Inferior parietal cortex (tissue), 1 donor: ENCODE results near the gene ACKR2.
A peak's percentile ranks its signal among the peaks of the same experiment; 100 is the strongest.
"Not testable (repeated sequence)": the region's sequence is repeated elsewhere in the genome, so short reads cannot be mapped to it uniquely, and the experiment has no call there.

Experiments used
- DNase-seq: peaks from one replicate; pipeline ENCODE4 v3.0.0-alpha.2; 2016; ENCODE audit errors: extremely low spot score

Gene ACKR2

GRCh38 chr3:42855547-42856380 lies 46.5 kb downstream of the ACKR2 start:
- DNase-seq: no peak

DNA sequence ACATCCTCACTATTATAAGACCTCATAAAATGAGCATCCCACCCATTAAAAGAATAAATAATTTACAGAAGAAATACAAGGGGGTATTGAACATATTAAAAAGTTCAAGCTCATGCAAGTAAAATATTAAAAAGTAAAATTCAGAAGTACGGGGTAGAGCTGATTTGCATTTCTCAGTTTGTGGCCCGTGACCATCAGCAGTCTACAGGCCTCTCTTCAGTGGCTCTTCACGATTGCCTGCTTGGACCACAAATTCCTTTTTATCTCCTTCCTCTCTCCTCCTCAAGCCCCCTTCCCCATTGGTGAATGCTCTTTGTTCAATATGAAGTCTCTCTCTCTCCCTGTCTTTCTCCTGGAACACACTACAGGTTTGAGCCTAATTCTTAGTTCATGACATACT lies 47.3 kb downstream of the ACKR2 start:
- no peak for DNase-seq

DNA sequence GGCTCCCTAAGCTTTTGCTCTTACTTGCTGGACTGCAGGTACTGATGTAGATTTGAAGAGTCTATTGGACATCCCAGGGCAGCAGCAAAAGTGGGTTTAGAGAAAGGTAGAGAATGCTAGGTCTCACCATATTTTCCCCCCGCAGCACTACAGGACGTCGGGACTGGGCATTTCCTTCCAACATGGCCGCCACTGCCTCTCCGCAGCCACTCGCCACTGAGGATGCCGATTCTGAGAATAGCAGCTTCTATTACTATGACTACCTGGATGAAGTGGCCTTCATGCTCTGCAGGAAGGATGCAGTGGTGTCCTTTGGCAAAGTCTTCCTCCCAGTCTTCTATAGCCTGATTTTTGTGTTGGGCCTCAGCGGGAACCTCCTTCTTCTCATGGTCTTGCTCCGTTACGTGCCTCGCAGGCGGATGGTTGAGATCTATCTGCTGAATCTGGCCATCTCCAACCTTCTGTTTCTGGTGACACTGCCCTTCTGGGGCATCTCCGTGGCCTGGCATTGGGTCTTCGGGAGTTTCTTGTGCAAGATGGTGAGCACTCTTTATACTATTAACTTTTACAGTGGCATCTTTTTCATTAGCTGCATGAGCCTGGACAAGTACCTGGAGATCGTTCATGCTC lies 55.2 kb downstream of the ACKR2 start:
- no peak for DNase-seq

DNA sequence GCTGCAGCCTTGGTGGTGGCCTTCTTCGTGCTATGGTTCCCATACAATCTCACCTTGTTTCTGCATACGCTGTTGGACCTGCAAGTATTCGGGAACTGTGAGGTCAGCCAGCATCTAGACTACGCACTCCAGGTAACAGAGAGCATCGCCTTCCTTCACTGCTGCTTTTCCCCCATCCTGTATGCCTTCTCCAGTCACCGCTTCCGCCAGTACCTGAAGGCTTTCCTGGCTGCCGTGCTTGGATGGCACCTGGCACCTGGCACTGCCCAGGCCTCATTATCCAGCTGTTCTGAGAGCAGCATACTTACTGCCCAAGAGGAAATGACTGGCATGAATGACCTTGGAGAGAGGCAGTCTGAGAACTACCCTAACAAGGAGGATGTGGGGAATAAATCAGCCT lies 56.0 kb downstream of the ACKR2 start:
- no peak for DNase-seq

DNA sequence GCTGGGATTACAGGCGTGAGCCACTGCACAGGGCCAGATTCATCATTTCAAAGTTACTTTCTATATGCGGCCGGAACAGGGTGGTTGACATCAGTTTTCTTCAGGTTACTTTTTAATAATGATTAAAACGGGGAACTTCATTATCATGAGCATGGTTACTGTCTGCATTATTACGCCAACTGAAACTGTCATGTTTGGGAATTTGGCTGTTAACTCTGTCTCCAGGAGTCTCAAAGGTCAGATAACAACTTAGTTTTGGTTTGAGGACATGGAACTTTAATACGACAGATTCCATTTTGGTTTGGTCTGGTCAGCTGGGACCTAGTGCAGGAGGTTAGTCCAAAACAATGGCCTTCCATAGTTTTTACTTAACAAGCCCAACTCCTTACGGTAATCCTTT lies 57.9 kb downstream of the ACKR2 start:
- no peak for DNase-seq

DNA sequence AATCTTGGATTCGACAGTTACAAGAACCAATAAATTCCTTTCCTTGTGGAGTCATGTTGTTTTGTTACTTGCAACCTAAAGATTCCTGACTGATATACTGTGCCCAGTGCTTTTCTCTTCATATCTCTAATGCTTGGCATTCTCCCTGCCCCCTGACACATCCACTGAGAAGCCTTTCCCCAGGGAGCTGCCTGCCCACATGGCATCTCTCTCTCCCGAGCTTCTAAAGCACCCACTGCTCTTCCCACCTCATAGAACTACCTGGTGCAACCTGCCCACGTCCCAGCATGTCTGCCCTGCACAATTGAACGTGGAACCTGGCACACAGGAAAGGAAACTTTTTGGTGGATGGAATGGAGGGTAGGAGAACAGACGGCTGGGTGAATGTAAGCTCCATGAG lies 59.6 kb downstream of the ACKR2 start:
- no peak for DNase-seq

DNA sequence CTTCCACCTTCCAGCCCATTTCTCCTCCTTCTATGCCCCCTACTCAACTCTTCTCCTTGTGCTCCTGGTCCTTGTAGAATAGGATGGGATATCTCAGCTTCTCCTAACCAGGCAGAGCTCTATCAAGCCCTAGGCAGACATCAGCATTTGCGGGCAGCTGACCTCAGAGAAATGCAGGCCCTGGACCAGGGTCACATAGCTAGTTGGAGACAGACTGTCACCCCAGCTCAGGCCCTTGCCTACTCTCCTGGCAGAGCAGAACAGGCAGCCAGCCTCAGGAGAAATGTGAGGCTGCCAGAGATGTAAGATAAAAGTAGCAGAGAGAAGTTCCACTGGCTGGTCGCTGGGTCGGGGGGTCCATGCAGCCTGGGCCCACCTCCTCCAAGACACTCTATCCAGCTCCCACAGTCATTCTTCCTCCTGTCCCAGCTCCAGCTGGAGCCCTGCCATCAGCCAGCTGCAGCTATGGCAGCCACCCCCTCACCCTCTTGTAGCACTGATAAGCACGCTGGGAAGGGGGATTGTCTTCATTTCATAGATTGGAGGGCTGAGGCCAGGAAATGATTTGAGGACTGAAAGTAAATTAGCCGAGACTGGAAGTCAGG lies 62.4 kb downstream of the ACKR2 start:
- no peak for DNase-seq

GRCh38 chr3:42872718-42873117 lies 63.5 kb downstream of the ACKR2 start:
- no peak for DNase-seq

GRCh38 chr3:42873221-42873982 lies 64.2 kb downstream of the ACKR2 start:
- DNase-seq: no peak

GRCh38 chr3:42874749-42875148 lies 65.5 kb downstream of the ACKR2 start:
- DNase-seq: no peak

GRCh38 chr3:42875325-42876151 lies 66.3 kb downstream of the ACKR2 start, which contains the start of gene CYP8B1:
Gene CYP8B1, minus strand, starts transcription at chr3:42875879. Its CDS starts 63 bp downstream, at chr3:42875816.
- DNase-seq: no peak

DNA sequence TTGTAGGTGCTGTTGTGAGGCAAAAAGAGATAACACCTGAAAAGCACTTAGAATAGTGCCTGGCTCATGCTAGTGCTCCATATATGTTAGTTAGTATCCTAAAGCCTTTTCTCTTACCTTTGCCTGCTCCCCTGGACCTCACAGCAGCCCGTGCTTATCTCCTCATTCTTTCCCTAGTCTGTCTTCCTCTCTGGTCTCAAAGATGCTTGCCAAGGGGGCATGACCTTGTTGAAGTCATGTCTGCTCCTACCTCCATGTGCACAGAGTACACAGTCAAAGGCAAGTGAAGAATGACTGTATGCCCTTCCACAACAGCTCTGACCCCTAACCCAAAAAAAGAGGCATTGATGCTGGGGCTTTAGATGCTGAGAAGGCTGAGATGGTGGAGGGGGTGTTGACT lies 67.2 kb downstream of the ACKR2 start:
- DNase-seq: no peak

DNA sequence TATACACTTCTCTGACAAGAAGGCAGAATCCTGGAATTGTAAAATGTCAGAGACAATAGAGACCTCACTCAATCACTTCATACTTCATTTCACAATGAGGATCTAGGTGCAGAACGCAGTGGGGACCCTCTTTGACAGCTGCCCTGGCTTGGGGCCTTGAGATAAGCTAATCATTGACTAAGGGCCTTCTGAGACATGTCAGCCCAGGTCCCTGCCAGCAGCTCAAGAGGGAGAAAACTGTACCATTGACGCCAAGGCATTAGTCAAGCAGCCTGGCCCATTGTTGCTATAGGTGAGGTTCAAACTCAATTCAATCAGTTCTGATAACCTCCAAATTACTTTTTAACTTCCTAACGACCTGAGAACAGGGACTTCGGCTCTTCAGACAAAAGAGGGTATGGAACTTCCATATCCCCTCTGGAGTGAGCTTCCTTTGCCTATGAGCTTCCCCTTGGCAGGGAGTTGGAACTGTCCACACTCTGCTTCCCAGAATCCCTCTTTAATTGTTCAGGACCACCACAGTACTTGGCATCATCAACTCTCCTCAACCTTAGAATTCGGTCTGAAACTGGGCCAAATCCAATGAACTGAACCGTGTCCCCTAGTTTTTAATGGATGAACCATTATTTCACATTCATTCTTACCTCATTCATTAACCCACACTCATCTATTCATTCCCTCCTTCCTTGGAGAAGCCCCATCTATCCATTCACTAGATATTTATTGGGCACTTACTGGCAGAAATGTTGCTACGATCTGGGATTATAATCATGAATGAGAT lies 67.9 kb downstream of the ACKR2 start:
- no peak for DNase-seq

DNA sequence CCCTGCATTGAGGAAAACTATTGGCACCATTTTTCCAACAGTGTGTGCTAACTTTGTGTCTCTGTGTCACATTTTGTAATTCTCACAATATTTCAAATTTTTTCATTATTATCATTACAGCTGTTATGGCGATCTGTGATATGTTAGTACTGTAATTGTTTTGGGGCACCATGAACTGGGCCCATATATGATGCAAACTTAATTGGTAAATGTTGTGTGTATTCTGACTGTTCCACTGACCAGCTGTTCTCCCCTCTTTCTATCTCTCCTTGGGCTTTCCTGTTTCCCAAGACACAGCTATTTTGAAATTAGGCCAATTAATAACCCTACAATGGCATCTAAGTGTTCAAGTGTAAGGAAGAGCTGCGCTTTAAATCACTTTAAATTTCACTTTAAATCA lies 68.6 kb downstream of the ACKR2 start:
- no peak for DNase-seq

DNA sequence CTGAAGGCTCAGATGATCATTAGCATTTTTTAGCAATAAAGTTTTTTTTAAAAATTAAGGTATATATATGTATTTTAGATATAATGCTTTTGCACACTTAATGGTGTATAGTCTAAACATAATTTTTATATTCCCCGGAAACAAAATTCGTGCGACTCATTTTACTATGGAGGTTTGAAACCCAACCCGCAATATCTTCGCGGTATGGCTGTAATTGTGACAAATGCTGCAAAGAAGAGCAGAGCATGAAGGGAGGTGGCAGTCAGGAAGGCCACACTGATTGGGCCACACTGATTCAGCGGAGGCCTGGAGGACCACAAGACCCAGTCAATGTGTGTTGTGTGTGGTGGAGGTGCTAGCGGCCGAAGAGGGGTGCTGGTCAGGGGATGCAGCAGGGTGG lies 70.9 kb downstream of the ACKR2 start:
- no peak for DNase-seq

DNA sequence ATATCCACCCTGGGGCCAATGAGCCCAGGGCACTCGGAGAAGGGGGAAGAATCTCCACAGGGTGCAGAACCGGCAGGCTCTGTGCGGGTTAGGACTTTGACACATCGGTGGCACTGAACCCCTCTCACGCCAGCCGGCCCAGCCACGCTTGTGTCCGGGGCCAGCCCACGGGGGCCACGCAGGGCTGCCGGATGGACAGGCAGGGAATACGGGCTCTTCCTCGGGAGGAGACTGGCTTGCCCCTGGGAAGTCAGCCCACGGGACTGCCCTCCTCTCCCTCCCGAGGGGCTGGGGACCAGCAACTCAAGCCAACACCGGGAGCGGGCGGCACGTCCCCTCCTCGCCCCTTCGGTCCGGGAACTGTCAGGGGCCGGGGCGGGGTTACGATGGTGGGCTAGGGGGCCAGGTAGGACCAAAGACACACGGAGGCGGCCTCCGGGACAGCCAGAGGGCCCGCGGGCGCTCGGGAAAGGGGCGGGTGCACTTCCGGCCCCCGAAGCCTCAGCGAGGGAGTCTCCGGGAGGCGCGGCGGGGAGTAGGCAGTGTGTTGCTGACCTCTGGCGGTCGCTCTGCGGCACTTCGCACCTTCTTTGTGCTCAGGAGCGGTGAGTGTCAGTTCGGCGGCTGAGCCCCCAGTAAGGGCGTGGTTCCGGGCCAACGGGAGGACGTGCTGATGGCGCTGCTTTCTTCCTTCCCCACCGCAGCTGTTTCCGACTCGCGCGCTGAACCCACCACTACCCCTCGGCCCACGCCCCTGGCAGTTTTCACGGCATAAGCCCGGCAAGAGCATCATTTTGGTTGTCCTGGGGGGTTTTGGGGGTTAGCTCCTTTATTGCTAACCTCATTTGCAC lies 71.6 kb downstream of the ACKR2 start:
- peak; percentile 77 for DNase-seq

DNA sequence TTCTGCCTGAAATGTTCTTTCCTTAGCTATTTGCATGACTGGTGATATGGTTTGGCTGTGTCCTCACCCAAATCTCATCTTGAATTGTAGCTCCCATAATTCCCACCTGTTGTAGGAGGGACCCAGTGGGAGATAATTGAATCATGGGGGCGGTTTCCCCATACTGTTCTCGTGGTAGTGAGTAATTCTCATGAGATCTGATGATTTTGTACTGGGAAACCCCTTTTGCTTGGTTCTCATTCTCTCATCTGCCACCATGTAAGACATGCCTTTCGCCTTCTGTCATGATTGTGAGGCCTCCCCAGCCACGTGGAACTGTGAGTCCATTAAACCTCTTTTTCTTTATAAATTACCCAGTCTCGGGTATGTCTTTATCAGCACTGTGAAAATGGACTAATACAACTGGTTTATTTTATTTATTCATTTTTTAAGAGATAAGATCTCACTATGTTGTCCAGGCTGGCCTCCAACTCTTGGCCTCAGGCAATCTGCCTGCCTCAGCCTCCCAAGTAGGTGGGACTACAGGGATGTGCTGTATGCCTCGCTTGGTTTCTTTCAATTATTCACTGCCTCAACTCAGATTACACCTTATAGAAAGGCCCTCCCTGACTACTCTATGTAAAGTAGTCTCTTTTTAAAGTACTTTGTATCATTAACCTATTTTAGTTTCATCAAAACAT lies 74.1 kb downstream of the ACKR2 start:
- not testable (repeated sequence) for DNase-seq

DNA sequence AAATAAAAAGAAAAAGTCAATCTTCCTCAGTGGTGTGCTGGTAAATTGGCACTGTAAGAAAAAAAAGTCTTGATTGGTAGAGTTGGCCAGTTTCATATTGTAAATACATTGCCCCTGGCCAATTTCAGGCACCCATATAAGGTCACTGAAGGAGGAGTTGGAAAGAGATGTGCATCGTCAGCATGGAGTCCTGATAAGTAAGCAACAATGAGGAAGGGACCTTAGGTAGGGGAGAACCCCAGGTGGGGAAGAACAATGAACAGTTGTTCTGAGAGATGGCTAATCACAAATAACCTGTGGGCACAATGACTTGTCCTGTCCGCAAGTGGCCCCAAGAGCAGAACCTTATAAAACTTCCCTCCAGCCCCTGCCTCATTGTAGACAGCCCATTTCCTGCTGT lies 75.1 kb downstream of the ACKR2 start:
- no peak for DNase-seq

DNA sequence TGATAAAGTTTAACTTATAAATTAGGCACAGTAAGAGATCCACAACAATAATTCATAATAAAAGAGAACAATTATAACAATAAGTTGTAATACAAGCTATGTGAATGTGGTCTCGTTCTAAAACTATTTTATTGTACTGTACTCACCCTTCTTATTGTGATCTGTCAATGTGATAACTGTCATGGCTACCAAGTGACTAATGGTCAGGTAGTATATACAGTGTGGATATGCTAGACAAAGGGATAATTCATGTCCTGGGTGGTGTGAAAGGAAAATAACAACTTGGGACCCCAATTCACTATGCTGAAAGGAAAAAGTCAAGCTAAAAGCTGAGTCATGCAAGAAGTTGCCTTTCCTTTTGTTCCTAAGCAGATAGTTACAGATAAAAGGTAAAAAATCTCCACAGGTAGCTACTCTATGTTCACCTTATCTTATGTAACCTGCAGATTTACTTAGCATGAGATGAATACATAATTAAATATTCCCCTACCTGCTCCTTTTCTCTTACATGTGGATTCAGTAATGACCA lies 77.1 kb downstream of the ACKR2 start:
- no peak for DNase-seq
